SH-SY5Y (cell line): ENCODE measurements around the gene IL17RA.

Source experiments
- GATA2 ChIP-seq: IDR thresholded peaks from 2 replicates; pipeline ENCODE4 v1.6.1; 2011; ENCODE audit warnings: mild to moderate bottlenecking, low read depth, low read length
- GATA3 ChIP-seq: IDR thresholded peaks from 2 replicates; pipeline ENCODE4 v1.6.1; 2011; ENCODE audit warnings: low read depth, mild to moderate bottlenecking, low read length, moderate library complexity

DNA sequence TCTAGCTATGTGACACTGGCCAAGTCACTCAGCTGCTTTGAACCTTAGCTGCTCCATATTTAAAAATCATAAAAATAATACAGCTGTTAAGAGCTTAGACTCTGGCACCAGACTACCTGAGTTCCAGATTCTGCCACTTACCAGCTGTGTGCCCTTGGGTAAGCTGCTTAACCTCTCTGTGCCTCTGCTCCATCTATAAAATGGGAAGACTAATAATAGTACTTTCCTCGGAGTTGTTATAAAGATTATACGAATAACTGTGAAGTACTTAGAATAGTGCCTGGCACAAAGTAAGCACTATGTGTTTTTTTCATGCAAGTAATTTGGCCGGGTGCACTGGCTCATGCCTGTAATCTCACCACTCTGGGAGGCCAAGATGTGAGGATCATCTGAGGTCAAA is 72.9 kb downstream of the IL17RA start:
- TF ChIP-seq GATA3, result no peak
- no peak for TF ChIP-seq GATA2
